Activated T-cell treated with anti-CD3 and anti-CD28 coated beads for 1 hour (primary cell): Measurements from ENCODE around the gene DNAJC17.

Source experiments
- DNase-seq: peaks from one replicate; pipeline ENCODE4 v3.0.0-alpha.2; 2020; ENCODE audit warnings: low read depth

Gene DNAJC17

DNA sequence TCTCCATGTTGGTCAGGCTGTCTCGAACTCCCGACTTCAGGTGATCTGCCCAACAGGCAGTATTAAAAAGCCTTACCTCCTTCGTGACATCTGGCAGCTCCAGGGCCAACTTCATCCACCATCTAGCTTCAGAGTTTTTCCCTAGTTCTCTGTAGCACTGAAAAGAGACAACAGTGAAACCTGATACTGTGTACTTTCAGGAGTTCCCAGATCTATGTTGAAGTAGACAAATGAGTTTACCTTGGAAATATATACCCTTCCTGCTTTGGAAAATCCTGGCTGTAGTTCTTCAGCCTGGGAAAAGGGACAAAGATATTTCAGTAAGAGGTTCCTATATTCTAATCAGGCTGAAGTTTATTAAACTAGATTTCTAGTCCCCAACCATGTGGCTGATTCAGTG, 70.2 kb downstream of the DNAJC17 start:
- DNase-seq: no peak

DNA sequence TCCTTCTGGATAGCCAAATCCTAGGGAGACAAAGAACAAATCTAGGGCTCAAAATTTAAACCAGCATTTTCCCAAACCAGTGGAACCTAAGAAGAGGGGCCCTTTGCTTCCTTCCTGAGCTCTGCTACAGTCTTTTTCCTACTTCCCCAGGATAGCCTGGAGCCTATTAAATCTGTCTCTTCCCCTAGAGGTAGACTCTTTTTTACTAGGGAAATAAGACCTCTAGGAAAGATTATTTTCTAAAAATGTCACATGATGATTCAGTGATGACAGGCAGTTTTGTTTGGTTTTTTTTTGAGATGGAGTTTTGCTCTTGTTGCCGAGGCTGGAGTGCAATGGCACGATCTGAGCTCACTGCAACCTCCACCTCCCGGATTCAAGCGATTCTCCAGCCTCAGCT, 70.7 kb downstream of the DNAJC17 start:
- no peak for DNase-seq

DNA sequence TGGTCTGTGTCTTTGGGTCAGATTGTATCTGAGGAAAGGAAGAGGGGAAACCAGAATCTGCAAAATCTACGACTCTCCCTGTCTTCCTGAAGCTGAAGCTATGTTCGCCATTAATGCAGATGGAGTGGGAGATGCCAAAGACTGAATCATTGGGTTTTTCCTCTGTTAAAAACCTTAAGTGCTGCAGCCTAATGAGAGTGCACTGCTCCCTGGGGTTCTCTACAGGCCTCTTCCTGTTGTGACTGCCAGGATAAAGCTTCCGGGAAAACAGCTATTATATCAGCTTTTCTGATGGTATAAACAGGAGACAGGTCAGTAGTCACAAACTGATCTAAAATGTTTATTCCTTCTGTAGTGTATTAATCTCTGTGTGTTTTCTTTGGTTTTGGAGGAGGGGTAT, 76.2 kb downstream of the DNAJC17 start:
- no peak for DNase-seq

DNA sequence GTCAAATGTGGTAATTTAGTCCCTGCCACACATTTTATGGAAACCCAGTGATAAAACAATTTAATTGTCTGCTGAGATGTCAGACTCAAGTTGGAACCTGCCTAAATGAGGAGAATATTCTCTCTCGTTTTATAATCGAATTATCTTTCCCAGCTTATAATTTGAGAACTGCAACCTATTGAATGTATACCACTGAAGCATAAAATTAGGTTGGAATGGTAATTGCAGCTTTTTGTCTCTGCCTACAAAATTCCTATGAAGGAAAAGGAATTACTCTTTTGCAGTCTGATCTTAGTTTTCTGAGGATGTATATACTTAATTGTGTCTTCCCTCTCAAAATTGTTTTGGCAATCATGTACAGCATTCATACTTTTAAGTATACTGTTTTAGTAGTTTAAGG, 83.4 kb downstream of the DNAJC17 start:
- no peak for DNase-seq

DNA sequence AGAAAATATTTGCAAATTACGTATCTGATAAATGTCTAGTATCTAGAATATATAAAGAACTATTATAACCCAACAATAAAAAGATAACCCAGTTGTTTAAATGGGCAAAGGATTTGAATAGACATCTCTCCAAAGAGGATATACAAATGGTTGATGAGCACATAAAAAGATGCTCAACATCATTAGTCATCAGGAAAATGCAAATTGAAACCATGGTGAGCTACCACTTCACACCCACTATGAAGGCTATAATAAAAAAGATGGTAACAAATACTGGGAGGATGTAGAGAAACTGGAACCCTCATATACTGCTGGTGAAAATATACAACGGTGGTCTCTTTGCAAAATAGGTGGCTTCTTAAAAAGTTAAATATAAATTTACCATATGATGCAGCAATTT, 84.3 kb downstream of the DNAJC17 start:
- no peak for DNase-seq

DNA sequence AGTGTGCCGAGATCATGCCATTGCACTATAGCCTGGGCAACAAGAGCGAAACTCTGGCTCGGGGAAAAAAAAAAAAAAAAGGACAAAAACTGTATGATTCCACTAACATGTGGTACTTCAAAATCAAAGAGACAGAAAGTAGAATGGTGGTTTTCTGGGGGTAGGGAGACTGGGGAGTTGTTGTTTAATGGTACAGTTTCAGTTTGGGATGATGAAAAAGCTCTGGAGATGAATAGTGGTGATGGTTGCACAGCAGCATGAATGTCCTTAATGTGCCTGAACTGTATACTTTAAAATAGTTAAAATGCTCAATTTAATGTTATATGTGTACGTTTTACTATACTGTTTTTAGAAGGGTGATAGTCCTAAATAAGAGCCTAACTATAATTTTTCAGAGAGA, 84.9 kb downstream of the DNAJC17 start:
- no peak for DNase-seq

DNA sequence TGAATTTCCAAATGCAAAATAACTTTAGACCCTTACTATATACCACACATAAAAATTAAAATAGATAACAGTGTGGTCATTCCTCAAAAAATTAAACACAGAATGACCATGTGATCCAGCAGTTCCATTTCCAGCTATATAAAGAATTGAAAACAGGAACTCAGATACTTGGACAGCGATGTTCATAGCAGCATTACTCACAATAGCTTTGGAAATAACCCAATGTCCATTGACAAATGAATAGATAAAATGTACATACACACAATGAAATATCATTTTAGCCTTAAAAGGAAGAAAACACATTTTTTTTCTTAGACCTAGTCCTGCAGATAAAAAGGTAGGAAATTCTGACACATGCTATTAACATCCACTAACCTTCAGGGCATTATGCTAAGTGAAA, 85.6 kb downstream of the DNAJC17 start:
- DNase-seq: no peak

DNA sequence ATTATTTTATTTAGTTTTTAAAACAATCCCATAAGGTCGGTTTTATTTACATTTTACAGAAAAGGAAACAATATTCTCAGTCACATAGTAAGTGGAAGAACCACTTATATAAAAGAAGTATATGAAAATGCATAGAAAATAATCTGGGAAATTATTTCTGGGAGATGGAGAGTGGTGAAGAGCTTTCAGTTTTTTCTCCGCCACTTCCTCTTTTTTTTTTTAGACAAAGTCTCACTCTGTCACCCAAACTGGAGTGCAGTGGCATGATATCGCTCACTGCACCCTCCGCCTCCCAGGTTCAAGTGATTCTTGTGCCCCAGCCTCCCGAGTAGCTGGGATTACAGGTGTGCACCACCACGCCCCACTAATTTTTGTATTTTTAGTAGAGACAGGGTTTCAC, 91.1 kb downstream of the DNAJC17 start:
- no peak for DNase-seq
